OCI-LY7 (cell line): Measurements from ENCODE around the gene ABCC4.

Experiments used
- EZH2phosphoT487 ChIP-seq: fragments of 200-600 bp; sonication (generic); IDR thresholded peaks from 2 replicates; pipeline ENCODE4 v1.6.1; 2018; ENCODE audit warnings: low read depth, borderline replicate concordance, mild to moderate bottlenecking, mixed run types, antibody characterized with exemption, low read length, moderate library complexity, mixed read lengths
- TF ChIP-seq, protein P1 (sequence below): fragments of 200-600 bp; sonication (generic); conservative IDR thresholded peaks from 2 replicates; pipeline ENCODE4 v1.5.1; 2014; ENCODE audit warnings: mild to moderate bottlenecking, antibody characterized with exemption, low read length, moderate library complexity, mixed read lengths

DNA sequence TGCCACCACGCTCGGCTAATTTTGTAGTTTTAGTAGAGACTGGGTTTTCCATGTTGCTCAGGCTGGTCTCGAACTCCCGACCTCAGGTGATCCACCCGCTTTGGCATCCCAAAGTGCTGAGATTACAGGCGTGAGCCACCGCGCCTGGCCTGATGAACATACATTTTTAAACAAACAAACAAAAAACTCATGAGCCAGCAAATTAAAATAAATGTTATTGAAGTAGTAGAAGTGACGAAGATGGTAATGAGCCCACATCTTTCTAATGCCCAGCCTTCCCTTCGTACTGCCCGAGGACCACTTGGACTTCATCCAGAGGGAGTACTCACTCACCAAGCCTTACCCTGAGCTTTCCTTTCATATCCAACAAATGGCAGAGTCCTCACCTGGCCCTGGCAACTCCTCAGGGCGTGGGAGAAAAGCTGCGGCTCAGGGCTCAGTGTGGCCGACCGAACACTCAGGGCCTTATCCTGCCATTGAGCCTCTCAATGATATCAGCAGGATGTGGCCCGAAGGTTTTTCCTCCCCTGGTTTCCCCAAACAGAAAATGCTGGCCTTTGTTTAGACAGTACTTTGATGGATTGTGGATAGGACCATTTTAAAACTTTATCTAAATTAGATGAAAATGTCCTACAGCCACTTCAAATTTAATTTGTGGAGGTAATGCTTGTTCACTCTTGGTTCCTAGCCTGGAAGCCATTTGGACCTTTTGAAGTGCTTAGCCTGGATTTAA is 22.8 kb upstream of the ABCC4 start:
- TF ChIP-seq, protein P1, sequence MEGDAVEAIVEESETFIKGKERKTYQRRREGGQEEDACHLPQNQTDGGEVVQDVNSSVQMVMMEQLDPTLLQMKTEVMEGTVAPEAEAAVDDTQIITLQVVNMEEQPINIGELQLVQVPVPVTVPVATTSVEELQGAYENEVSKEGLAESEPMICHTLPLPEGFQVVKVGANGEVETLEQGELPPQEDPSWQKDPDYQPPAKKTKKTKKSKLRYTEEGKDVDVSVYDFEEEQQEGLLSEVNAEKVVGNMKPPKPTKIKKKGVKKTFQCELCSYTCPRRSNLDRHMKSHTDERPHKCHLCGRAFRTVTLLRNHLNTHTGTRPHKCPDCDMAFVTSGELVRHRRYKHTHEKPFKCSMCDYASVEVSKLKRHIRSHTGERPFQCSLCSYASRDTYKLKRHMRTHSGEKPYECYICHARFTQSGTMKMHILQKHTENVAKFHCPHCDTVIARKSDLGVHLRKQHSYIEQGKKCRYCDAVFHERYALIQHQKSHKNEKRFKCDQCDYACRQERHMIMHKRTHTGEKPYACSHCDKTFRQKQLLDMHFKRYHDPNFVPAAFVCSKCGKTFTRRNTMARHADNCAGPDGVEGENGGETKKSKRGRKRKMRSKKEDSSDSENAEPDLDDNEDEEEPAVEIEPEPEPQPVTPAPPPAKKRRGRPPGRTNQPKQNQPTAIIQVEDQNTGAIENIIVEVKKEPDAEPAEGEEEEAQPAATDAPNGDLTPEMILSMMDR = no peak
- no peak for TF ChIP-seq EZH2phosphoT487
